Measurements from ENCODE around the gene SOWAHA.

DNA sequence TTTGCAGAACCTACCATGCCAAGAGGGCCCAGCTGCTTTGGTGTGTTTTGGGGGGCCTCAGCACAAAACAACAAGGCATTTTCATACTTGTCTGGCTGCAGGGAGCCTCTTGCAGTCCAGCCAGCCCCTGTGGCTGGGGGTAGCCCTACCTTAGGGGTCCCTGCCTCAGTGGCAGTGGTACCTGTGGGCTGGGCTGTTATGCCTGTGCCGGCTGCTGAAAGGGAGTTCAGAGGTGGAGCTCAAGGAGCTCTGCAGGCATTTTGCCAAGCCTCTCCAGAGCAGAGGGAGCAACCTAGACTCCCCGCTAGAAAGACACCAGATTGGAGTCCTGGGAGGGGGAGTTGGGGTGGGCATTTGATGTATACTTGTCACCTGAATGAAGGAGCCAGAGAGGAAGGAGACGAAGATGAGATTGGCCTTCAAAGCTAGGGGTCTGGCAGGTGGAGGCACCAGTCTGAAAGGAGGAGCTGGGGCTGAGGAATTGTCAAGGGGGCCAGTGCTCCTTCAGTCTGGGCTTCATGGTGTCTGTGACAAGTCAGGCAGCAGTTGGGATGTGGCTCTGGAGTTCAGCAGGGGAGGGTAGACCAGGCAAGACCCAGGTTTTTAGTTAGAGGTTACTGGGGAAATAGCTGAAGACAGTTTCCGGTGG lies 15.9 kb downstream of the SOWAHA start:
- TF ChIP-seq CTCF (IDR thresholded peaks at IDR 0.05) (no peak), EZH2 (IDR thresholded peaks at IDR 0.05; ENCODE audit: borderline replicate concordance, insufficient read depth, low read depth, low read length, poor library complexity, severe bottlenecking) (no peak)
